ENCODE measurements around the gene MRC1. TPM values are rescaled to one million over a fixed set of nuclear protein-coding genes. Genes with fewer than 3 reads are reported as not detected.

Gene MRC1
- total and polyA plus RNA-seq, 10 of the 15 experiments (the other 5 are each of a cell fraction or from before 2014, with no cell fraction given), result 0.01 to 0.21 (median 0.03) TPM; not detected in 5

DNA sequence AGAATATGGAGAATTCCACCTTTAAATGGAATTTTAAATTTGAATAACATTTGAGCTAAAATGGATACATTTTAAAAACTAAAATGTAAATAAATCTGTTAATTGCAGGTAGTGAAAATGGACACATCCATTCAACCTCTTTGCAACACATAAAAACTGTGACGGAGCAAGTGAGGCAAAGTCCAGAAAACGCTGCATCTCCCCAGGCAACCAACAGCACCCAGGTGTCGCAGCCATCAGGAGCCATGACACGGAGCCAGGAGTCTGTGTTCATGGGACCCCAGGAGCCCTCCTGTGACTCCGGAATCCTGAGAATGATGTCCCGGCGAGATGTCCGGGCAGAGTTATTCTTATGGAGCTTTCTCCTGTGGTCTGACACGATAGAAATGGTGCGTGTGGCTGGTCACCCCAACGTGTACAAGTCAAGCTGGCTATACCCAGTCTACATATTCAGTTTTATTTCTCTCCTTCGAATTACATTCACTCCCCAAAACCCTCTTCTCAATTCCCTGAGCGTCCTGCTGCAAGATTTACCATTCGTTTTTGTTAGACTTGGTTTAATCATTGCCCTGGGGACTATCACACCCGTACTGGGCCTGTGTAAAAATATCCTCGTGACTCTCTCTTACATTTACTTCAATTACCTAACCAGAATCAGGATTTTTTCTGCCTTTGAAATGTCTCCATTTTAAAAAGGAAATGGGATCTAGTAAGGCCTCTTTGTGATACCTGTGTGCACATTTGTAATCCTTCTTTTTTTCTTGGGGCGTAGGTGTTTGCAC, 13.1 kb upstream of the MRC1 start:
- ChIA-PET CTCF (no interaction called here), RAD21 (ENCODE audit: unreplicated experiment) (no interaction called here), SMC1A (ENCODE audit: uncharacterized antibody, unreplicated experiment) (interaction anchor here (1.0 to 1.4 kb wide), 3 partner anchors 17 to 39 kb away, joined by 3 read pairs; no protein-coding TSS in a partner anchor), POLR2A (no interaction called here)
- Histone ChIP-seq H3K36me3 (ENCODE audit: control insufficient read depth in 2 of 2, insufficient read depth in 2 of 2, low read length in 1 of 2) (no peaks in the 10 kb centered on the region), H3K4me2 (ENCODE audit: control insufficient read depth, insufficient read depth) (no peak overlapping the region), H3K4me3 (no peak overlapping the region), H3K4me1 (ENCODE audit: control insufficient read depth, insufficient read depth, low read length) (no peaks in the 10 kb centered on the region), H3K27ac (ENCODE audit: control insufficient read depth, insufficient read depth) (no peak overlapping the region), H3K27me3 (replicated peaks in 1 of 2; ENCODE audit: control insufficient read depth in 2 of 2, insufficient read depth in 2 of 2, low read length in 1 of 2) (no peaks in the 10 kb centered on the region), H4K20me1 (ENCODE audit: control insufficient read depth, insufficient read depth) (no peaks in the 10 kb centered on the region), H3K9ac (ENCODE audit: control insufficient read depth, insufficient read depth, low read length) (no peak overlapping the region), H2AFZ (ENCODE audit: control insufficient read depth, low read depth, low read length) (no peak overlapping the region), H3K9me3 (replicated peaks; ENCODE audit: control insufficient read depth, insufficient read depth, low read length) (no peaks in the 10 kb centered on the region), H3K79me2 (ENCODE audit: control insufficient read depth, insufficient read depth, low read length) (no peaks in the 10 kb centered on the region)
- intact Hi-C loops (cut with micrococcal nuclease; ENCODE audit: unreplicated experiment) (no loop called here), in situ Hi-C loops (cut with MboI) (no loop called here)
- no peak for ATAC-seq
- no peak for FAIRE-seq
- WGBS (ENCODE audit: insufficient coverage, insufficient replicate concordance, low lambda C conversion rate, missing lambda C conversion rate), result 34% methylated on average over 17 of the region's 17 CpGs
- BruUV-seq (replicated peaks), result no TSS peak
- DNase-seq (ENCODE audit: low read depth, low spot score), result no peak
- no peak for TF ChIP-seq USF1 (IDR thresholded peaks at IDR 0.05; ENCODE audit: borderline replicate concordance, extremely low read length, insufficient read depth, low read depth, low read length)
- TF ChIP-seq CHD1 (IDR thresholded peaks at IDR 0.05; ENCODE audit: low read depth, low read length), result no peak
- TF ChIP-seq SIX5 (IDR thresholded peaks at IDR 0.05; ENCODE audit: low read depth, low read length, severe bottlenecking), result no peak
- TF ChIP-seq ELK1 (IDR thresholded peaks at IDR 0.05; ENCODE audit: low read depth, low read length), result no peak
- TF ChIP-seq HDGF (IDR thresholded peaks at IDR 0.05), result no peak
- TF ChIP-seq SIN3A (IDR thresholded peaks at IDR 0.05; ENCODE audit: low read depth, low read length), result no peak
- no peak for TF ChIP-seq POLR2A (IDR thresholded peaks at IDR 0.05; ENCODE audit: low read depth, low read length)
- TF ChIP-seq BRCA1 (IDR thresholded peaks at IDR 0.05; ENCODE audit: low read depth, low read length), result no peak
- TF ChIP-seq ETV6 (conservative IDR thresholded peaks at IDR 0.05 in 1 of 2, IDR thresholded peaks at IDR 0.05 in 1 of 2; ENCODE audit: borderline replicate concordance in 1 of 2, low read depth in 1 of 2), result no peak
- TF ChIP-seq, protein P1, sequence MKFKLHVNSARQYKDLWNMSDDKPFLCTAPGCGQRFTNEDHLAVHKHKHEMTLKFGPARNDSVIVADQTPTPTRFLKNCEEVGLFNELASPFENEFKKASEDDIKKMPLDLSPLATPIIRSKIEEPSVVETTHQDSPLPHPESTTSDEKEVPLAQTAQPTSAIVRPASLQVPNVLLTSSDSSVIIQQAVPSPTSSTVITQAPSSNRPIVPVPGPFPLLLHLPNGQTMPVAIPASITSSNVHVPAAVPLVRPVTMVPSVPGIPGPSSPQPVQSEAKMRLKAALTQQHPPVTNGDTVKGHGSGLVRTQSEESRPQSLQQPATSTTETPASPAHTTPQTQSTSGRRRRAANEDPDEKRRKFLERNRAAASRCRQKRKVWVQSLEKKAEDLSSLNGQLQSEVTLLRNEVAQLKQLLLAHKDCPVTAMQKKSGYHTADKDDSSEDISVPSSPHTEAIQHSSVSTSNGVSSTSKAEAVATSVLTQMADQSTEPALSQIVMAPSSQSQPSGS (IDR thresholded peaks at IDR 0.05; ENCODE audit: low read length), result no peak
- no peak for TF ChIP-seq MEF2A (IDR thresholded peaks at IDR 0.05; ENCODE audit: insufficient read depth, low read depth, low read length)
- TF ChIP-seq SREBF2 (IDR thresholded peaks at IDR 0.05; ENCODE audit: low read length), result no peak
- TF ChIP-seq, protein P2, sequence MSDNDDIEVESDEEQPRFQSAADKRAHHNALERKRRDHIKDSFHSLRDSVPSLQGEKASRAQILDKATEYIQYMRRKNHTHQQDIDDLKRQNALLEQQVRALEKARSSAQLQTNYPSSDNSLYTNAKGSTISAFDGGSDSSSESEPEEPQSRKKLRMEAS (IDR thresholded peaks at IDR 0.05; ENCODE audit: low read depth, low read length), result no peak
- TF ChIP-seq MEF2B (IDR thresholded peaks at IDR 0.05; ENCODE audit: partially characterized antibody, poor library complexity, severe bottlenecking), result no peak
- TF ChIP-seq BCLAF1 (IDR thresholded peaks at IDR 0.05), result no peak
- no peak for TF ChIP-seq BMI1 (IDR thresholded peaks at IDR 0.05; ENCODE audit: borderline replicate concordance)
- no peak for TF ChIP-seq CREM (IDR thresholded peaks at IDR 0.05; ENCODE audit: low read depth)
- no peak for TF ChIP-seq CBFB (IDR thresholded peaks at IDR 0.05; ENCODE audit: low read depth)
- TF ChIP-seq MTA3 (IDR thresholded peaks at IDR 0.05; ENCODE audit: borderline replicate concordance, low read length), result no peak

Data from GM12878 (cell line).